PC-3 (cell line): ENCODE results near the gene KRT79.

Experiments used
- EZH2phosphoT487 ChIP-seq: fragments of 300-600 bp; sonication (generic); IDR thresholded peaks from 2 replicates; pipeline ENCODE4 v1.6.1; 2018; ENCODE audit warnings: mild to moderate bottlenecking, antibody characterized with exemption, low read length, borderline replicate concordance
- TF ChIP-seq, protein P1 (sequence below): fragments of 300-600 bp; sonication (generic); conservative IDR thresholded peaks from 2 replicates; pipeline ENCODE4 v1.5.1; 2017; ENCODE audit warnings: antibody characterized with exemption, low read depth, mild to moderate bottlenecking, low read length

DNA sequence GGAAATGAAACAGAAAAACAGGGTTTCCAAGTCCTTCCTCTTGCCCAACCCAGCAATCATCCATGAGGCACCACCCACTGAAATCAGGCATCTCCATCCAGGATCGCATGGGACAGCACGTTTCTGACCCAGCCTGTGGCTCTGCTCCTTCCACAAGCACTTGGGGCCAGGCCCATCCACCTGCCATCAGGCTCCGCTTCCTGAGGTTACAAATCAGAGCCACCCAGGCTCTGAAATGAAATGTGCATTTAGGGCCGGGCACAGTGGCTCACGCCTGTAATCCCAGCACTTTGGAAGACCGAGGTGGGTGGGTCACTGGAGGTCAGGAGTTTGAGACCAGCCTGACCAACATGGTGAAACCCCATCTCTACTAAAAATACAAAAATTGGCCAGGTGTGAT, 15.4 kb upstream of the KRT79 start:
- TF ChIP-seq, protein P1, sequence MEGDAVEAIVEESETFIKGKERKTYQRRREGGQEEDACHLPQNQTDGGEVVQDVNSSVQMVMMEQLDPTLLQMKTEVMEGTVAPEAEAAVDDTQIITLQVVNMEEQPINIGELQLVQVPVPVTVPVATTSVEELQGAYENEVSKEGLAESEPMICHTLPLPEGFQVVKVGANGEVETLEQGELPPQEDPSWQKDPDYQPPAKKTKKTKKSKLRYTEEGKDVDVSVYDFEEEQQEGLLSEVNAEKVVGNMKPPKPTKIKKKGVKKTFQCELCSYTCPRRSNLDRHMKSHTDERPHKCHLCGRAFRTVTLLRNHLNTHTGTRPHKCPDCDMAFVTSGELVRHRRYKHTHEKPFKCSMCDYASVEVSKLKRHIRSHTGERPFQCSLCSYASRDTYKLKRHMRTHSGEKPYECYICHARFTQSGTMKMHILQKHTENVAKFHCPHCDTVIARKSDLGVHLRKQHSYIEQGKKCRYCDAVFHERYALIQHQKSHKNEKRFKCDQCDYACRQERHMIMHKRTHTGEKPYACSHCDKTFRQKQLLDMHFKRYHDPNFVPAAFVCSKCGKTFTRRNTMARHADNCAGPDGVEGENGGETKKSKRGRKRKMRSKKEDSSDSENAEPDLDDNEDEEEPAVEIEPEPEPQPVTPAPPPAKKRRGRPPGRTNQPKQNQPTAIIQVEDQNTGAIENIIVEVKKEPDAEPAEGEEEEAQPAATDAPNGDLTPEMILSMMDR, result no peak
- TF ChIP-seq EZH2phosphoT487, result no peak
